Left ventricle myocardium inferior (tissue), 1 donor: Measurements from ENCODE around the gene TAAR9. TPM values are rescaled to one million over a fixed set of nuclear protein-coding genes. Genes with fewer than 3 reads are reported as not detected.

Experiments
- DNase-seq: peaks from one replicate; pipeline ENCODE4 v3.0.0-alpha.2; 2020
- H3K27ac ChIP-seq: fragments of 200-600 bp; replicated peaks from 2 replicates; pipeline ENCODE4 v1.8.0; 2021
- H3K27me3 ChIP-seq: fragments of 200-600 bp; 2 replicates; pipeline ENCODE4 v1.8.0; 2021; ENCODE audit warnings: low read depth
- H3K36me3 ChIP-seq: fragments of 200-600 bp; 2 replicates; pipeline ENCODE4 v1.8.0; 2021
- H3K4me1 ChIP-seq: fragments of 200-600 bp; 2 replicates; pipeline ENCODE4 v1.8.0; 2021
- H3K4me3 ChIP-seq: fragments of 200-600 bp; 2 replicates; pipeline ENCODE4 v1.8.0; 2021; ENCODE audit warnings: mild to moderate bottlenecking, moderate library complexity
- H3K9me3 ChIP-seq: fragments of 200-600 bp; replicated peaks from 2 replicates; pipeline ENCODE4 v1.8.0; 2021
- intact Hi-C: fragments of 100-400 bp; cut with micrococcal nuclease; formaldehyde crosslinking; loops from one replicate; pipeline ENCODE4 v1.11.0; 2022
- total RNA-seq: library from RNA; stranded (reverse); fragmentation: NEBNext Ultra II Directional; extraction: Animal tissue kit (Norgen Biotek cat#: 25700); gene quantifications from one replicate; pipeline ENCODE4 v1.2.1, GENCODE V29; 2021
- TF ChIP-seq, protein P1 (sequence below): fragments of 200-600 bp; IDR thresholded peaks from 2 replicates; pipeline ENCODE4 v1.8.0; 2021; ENCODE audit warnings: antibody characterized with exemption, mild to moderate bottlenecking, borderline replicate concordance
- donor health status: DM: no; HTN: yes; CAD: no; lungs with severe emphysema.

Gene TAAR9
- total RNA-seq, 1 donor from 2014 or later, result not detected

DNA sequence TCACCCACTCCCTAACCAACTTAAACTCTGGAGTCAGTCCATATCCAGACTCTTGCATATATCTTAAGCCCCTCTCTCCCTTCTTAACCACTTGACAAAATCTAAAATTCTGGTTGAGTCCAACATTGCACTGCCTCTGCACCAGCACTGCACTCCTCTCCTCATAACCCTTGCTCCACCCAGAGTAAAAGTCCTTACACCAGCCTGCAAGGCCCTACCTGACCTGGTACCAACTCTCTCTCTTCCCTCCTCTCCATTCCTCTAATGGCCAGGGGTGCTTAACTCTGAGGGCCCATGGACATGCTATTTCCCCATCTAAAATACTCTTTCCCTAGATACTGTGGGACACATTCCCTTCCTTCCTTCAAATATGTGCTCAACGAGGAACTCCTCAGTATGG lies 46.2 kb upstream of the TAAR9 start:
- peak overlapping the region; percentile 61 for H3K27ac ChIP-seq

DNA sequence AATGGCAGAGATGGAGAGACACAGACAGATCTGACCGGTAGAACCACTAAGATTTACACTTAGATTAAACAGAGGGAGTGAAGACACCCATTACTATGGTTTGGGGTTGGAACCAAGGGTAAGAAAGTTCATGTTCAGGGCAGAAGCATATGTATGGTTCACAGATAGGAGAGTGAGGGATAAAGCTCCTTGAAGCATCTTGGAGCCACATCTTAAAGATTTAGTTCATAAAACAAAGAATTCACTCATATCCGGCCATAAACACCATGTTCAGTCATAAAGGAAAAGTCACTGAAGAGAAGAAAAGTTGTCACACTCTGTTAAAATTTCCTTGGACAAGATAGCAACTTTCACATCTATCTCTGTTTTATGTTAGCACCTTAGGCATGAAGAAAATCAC lies 43.1 kb upstream of the TAAR9 start:
- peaks cover 60% of the 10 kb centered on the region for H3K4me1 ChIP-seq

More for the DNA sequence above, 46.2 kb upstream of the TAAR9 start:
- DNase-seq, result no peak
- no peaks in the 10 kb centered on the region for H3K36me3 ChIP-seq
- H3K4me1 ChIP-seq, result peaks cover 60% of the 10 kb centered on the region
- H3K4me3 ChIP-seq, result no peak overlapping the region
- no peaks in the 10 kb centered on the region for H3K9me3 ChIP-seq
- H3K27me3 ChIP-seq, result no peaks in the 10 kb centered on the region
- TF ChIP-seq, protein P1, sequence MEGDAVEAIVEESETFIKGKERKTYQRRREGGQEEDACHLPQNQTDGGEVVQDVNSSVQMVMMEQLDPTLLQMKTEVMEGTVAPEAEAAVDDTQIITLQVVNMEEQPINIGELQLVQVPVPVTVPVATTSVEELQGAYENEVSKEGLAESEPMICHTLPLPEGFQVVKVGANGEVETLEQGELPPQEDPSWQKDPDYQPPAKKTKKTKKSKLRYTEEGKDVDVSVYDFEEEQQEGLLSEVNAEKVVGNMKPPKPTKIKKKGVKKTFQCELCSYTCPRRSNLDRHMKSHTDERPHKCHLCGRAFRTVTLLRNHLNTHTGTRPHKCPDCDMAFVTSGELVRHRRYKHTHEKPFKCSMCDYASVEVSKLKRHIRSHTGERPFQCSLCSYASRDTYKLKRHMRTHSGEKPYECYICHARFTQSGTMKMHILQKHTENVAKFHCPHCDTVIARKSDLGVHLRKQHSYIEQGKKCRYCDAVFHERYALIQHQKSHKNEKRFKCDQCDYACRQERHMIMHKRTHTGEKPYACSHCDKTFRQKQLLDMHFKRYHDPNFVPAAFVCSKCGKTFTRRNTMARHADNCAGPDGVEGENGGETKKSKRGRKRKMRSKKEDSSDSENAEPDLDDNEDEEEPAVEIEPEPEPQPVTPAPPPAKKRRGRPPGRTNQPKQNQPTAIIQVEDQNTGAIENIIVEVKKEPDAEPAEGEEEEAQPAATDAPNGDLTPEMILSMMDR, result no peak
- intact Hi-C loops, result no loop called here

DNA sequence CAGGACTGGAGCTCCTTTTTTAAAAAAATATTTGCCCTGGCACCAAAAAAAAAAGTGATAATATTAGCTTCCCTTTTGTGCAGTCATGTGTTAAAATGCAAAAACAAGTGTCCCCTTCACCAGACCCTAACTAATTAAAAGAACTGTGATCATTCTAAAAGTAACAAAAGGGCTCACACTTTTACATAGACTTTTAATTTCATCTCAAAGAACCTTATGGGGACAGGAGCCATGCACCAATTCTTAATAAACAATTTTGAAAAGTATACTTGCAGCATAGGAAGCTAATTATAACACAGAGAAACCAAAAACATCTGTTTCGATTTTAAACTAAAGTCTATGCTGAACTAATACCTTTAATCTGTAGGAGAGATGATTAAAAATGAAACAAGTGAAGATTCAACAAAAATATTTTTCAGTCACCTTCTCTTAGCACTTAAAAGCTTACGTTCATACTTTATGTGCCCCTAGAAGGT lies 42.4 kb upstream of the TAAR9 start:
- TF ChIP-seq, protein P1, result no peak
- Histone ChIP-seq H3K4me1 (peaks cover 60% of the 10 kb centered on the region), H3K27ac (no peak overlapping the region), H3K36me3 (peaks cover 23% of the 10 kb centered on the region), H3K9me3 (no peaks in the 10 kb centered on the region), H3K27me3 (no peaks in the 10 kb centered on the region), H3K4me3 (no peak overlapping the region)
- no peak for DNase-seq
- intact Hi-C loops, result no loop called here

More for the DNA sequence above, 43.1 kb upstream of the TAAR9 start:
- TF ChIP-seq, protein P1, result no peak
- Histone ChIP-seq H3K4me3 (no peak overlapping the region), H3K27ac (no peak overlapping the region), H3K9me3 (no peaks in the 10 kb centered on the region), H3K36me3 (peaks cover 20% of the 10 kb centered on the region), H3K27me3 (no peaks in the 10 kb centered on the region)
- no peak for DNase-seq
- intact Hi-C loops, result no loop called here

DNA sequence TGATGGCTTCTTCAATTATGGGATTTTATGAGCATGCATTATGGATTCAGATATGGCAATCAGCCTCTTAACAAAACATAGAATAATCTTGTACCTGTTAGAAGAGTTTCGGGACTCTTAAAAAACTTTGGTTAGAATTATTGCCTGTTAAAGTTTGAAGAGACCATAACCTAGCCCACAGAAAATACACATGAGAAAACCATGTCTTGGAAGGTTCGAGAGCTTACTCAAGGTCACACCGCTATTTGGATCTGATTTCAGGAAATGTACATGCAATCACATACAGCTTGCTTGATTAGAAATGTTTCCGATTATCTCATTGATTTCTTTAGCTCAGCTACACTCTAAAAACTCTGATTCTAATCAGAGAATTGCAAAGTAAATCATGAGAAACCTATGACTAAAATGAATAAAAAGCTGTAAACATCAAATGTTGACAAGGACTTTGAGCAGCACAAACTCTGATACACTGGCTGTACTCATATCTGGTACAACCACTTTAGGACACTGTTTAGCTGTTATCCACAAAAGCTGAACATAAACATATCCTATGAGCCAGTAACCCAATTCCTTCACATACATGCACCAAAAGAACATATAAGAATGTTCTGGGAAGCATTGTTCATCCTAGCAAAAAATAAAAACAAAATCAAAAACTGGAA lies 41.4 kb upstream of the TAAR9 start:
- H3K9me3 ChIP-seq, result no peaks in the 10 kb centered on the region
- no peak overlapping the region for H3K4me3 ChIP-seq
- intact Hi-C loops, result no loop called here
- peaks cover 50% of the 10 kb centered on the region for H3K4me1 ChIP-seq
- no peak overlapping the region for H3K27ac ChIP-seq
- H3K27me3 ChIP-seq, result no peaks in the 10 kb centered on the region
- TF ChIP-seq, protein P1, result no peak
- H3K36me3 ChIP-seq, result peaks cover 33% of the 10 kb centered on the region
- no peak for DNase-seq

DNA sequence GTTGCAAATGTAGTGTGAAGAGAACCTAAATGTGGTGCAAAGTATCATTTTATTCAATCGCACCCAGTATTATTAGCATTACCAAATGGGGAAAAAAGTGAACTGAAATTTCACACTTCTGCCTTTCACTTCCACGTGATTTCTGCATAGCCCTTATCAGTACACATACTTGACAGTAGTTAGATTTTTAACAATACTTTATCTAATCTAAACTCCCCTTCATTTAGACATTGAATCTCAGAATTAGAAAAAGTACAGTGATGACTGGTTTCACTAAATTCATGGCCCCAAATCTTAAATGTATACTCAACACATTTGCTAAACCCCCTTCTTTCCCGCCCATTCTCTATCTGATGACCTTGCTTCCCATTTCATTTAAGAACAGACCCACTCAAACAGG lies 39.4 kb upstream of the TAAR9 start:
- TF ChIP-seq, protein P1, result no peak
- H3K4me1 ChIP-seq, result peaks cover 46% of the 10 kb centered on the region
- H3K9me3 ChIP-seq, result no peaks in the 10 kb centered on the region
- no peak for DNase-seq
- no peaks in the 10 kb centered on the region for H3K27me3 ChIP-seq
- H3K36me3 ChIP-seq, result peaks cover 51% of the 10 kb centered on the region
- no peak overlapping the region for H3K27ac ChIP-seq
- H3K4me3 ChIP-seq, result no peak overlapping the region
- intact Hi-C loops, result no loop called here
